HG02885 (cell line): ENCODE results near the gene B3GAT2.

Source experiments
- ATAC-seq: cut with Tn5 transposase; IDR thresholded peaks from one replicate; pipeline ENCODE4 v1.9.1; 2021; ENCODE audit warnings: mild to moderate bottlenecking; ENCODE audit not compliant: unreplicated experiment, poor library complexity

Gene B3GAT2

DNA sequence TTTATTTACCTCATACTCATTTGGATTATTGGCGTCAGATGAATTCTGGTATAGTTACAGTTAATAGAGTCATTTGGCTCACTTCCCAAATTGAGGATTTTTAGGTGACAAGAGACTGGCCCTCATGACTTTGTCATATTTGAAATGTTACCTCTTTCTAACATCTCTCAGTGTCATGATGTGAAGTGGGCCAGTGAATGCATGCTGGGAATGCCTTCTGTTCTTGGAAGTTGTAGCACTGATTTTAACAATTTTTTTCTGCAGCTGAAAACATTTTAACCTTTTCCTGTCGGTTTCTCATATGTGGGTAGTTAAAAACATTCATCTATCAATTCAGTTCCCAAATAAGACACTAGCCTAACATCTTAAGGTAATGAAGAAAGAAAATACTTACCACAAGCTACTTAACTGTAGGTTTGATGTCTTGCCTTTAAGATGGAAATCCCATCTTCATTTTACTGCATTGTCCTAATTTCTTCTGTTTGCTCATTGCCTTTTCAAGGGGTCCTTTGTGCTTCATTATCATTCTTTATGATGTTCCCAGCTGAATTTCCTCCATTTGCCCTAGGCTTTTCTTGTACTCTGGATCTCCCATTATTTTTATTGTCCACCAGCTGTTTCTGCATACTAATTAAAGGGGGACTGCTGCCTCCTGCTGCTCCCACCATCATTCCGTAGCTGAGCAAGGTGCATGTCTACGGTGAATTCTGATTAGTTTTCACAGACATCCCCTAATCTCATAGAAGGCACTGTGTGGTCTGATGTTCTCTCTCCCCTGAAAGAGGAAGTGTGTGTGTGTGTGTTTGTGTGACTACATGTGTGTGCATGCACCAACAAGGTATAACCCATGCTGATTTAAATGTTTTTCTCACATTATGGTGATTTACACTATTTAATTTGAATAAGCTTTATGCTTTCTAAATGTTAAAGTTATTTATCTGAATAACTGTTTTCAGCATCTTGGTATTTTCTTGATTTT, 109.5 kb downstream of the B3GAT2 start:
- no peak for ATAC-seq

DNA sequence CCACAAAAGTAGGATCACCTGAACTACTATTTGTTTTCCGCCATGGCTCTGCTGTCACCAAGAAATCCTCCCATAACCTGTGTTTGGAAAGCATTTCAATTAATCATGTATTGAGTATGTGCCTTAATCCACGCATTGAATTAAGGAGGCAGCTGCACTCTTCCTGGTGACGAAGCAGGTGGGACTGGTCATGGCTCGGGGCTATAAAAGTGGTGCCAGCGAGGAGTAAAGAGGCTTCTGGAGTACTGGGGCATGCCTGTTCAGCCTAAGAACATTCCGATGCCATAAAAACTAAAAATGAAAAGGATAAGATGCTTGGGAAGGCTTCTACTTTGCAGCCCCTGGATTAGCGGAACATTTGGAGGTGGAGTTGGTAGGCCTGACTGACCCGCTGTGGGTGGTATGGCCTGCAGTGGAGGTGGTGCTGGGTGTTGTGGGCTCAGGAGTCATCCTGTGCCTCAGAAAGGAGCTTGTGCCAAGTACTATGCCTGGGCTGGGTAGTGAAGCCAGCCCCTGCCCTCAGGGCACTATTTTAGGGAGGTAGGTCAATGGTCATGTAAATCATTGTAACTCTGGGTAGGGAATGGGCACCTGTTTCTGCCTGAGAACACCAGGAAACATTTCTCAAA, 110.5 kb downstream of the B3GAT2 start:
- no peak for ATAC-seq

- no peak for ATAC-seq
These were observed 112.6 kb downstream of the B3GAT2 start for GRCh38 chr6:70844301-70844700.

GRCh38 chr6:70843328-70843918, 113.4 kb downstream of the B3GAT2 start:
- no peak for ATAC-seq

DNA sequence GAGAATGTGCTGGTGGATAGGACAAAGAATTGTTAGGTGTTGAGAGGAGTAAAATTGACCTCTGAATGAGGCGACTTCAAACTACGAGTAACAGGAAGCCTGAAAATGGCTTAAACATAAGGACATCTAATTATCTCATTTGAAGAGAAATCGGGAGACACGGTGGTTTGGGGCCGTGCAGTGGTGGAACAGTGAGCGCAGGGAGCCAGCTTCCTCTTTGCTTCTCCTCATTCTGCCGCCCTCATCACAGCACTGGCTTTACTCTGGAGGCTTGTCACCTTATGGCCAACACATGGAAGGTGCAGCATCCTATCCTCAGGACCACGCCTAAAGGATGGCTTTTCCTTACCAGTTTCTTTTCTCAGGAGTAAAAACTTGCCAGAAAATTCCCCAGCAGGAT, 114.3 kb downstream of the B3GAT2 start:
- no peak for ATAC-seq

- no peak for ATAC-seq
These were observed 115.7 kb downstream of the B3GAT2 start for GRCh38 chr6:70841112-70841511.

DNA sequence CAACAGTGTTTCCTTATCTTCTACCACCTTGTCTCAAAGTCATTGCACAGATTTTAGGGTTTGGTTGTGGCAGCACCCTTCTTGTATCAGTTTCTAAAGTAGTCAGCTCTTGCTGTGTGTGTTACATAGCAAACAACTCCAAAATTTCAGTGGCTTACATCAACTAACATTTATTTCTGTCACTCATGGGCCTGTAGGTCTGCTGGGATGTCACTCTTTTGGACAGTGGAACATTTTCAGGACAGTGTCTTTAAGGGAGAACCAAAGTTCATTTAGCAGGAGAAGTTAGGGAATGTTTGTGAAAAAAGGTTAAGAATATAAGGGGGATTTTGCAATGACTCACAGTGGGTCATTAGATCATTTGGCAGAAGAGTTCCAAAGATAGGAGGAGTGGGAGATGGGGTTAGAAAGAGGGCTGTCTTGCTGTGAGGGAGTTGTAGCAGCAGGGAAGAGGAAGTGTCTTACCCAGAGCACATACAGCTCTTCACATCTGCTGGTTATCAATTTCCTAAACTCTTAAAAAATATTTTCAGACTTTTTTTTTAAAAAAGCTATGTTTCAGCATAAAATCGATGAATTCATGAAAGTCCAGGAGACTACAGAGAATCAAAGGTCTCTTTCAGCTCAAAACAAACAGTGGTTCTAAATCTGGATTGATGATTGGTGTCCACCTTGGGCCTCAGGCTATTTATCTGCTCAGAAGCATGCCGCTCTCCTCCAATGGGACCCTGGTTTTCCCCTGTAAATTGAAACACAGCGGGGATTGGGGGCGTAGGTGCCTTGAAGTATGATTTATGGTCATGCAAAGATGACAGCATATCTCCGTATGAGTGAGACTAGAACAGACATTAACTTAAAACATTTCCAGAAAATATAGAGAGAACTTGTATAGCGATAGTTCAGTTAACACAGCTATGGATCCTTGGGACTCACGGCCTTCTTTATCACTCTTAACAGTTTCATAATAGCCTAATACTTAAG, 117.3 kb downstream of the B3GAT2 start:
- ATAC-seq, result peak; percentile 47

DNA sequence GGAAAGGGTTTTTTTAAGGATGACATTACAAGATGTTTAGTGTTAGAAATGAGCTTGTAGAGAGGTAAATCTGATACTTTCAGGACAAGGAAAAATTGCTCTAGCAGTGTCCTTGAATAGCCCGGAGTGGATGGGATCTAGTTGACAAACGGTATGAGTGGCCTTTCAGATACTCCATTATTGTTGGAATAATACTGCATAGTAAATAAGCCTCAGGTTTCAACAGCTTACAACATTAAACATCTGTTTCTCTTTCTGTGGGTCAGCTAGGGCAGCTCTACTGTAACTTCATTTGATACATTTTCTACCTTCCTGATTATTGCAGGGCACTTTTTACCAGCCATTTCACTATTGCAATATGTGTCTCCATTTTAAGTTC, 118.0 kb downstream of the B3GAT2 start:
- ATAC-seq, result no peak

DNA sequence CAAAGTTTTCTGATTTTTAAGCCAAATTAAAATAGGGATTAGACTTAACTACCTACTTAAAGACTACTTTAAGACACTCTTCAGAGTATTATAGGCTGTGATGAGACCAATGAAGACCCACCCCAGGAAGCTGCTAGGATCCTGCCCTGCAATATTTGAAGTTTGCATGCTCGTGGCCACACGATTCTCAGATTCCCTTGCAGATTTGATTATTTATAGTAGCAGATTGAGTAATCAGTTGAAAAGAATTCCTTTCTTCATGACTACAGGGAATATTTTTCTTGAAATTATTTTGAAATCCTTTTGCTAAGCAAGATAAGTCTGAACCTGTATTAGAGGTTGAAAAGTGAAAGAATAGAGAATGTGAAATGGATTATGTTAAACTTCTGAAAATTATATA, 122.3 kb downstream of the B3GAT2 start:
- ATAC-seq, result no peak

GRCh38 chr6:70831427-70831826, 125.4 kb downstream of the B3GAT2 start:
- ATAC-seq, result no peak

GRCh38 chr6:70823651-70824050, 133.2 kb downstream of the B3GAT2 start:
- ATAC-seq, result peak; percentile 51

DNA sequence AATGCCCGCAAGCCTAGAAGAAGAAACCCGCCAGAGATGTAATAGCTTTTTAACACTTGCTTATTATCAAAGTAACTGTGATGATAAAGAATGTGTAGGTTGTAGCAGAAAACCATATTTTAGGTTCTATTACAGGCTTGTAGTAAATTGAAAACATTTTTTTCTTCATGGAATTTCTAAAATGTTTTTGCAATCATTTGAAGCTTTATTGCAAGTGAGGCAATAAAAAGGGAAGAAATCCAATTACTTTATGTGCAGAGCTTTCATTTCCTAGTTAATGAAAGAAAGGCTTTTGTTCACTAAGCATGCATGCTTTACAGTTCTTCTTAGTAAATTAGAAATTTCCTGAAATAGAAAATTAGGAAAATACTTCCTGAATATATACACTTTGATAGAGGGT, 135.1 kb downstream of the B3GAT2 start:
- ATAC-seq, result no peak

GRCh38 chr6:70820778-70821177, 136.1 kb downstream of the B3GAT2 start:
- no peak for ATAC-seq

DNA sequence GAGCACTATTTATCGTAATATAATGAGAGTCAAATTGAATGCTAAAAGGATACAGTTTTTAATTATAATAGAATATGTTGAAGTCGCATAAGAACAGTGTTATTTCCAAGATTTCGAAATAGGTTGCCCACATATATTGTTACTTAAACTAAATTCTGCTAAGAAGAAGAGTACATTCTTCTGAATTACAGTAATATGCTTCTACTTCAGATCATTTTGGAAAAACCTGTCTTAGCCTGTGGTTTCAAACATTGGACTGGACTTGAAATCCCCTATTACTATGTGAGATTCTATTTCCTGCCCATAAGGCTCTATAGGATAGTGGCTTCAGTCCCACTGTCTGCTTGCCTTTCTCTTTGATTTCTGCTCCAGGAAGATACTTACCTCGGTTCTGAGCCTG, 137.2 kb downstream of the B3GAT2 start:
- ATAC-seq, result no peak

DNA sequence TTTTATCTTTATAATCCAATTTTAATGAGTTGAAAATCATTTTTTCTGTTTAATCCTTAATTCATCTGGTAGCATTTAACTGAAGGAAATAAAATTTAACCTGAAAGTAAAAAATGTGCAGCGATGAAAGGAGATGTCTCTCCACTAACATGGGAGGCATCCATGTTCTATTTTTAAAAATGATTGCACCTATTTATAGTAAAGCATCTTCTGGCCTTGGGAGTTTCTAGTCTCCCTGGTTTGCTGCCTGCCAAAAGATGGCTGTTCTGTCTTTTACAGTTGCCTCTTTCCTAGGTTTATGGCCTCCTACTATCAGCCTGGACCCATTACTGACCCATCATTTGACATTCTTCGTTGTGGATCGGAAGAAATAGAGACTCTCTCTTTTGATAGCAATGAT, 143.0 kb downstream of the B3GAT2 start:
- ATAC-seq, result no peak

- no peak for ATAC-seq
These were observed 145.1 kb downstream of the B3GAT2 start for GRCh38 chr6:70811788-70812187.
